ENCODE results near the gene VPS51.
"Not testable (repeated sequence)": the region's sequence is repeated elsewhere in the genome, so short reads cannot be mapped to it uniquely, and the experiment has no call there.

Gene VPS51

GRCh38 chr11:65134952-65135632, 39.1 kb downstream of the VPS51 start:
- DNase-seq (ENCODE audit: low read depth): peak; percentile 65

GRCh38 chr11:65135633-65136145, 39.7 kb downstream of the VPS51 start:
- no peak for DNase-seq (ENCODE audit: low read depth)

GRCh38 chr11:65136515-65137096, 40.6 kb downstream of the VPS51 start:
- DNase-seq (ENCODE audit: low read depth): no peak

GRCh38 chr11:65141896-65142494, 46.0 kb downstream of the VPS51 start:
- DNase-seq (ENCODE audit: low read depth): no peak

GRCh38 chr11:65147352-65148075, 51.5 kb downstream of the VPS51 start:
- no peak for DNase-seq (ENCODE audit: low read depth)

GRCh38 chr11:65148657-65149056, 52.6 kb downstream of the VPS51 start:
- no peak for DNase-seq (ENCODE audit: low read depth)

GRCh38 chr11:65150131-65150508, 54.1 kb downstream of the VPS51 start:
- not testable (repeated sequence) for DNase-seq (ENCODE audit: low read depth)

GRCh38 chr11:65150509-65151299, 54.7 kb downstream of the VPS51 start:
- DNase-seq (ENCODE audit: low read depth): peak; percentile 40

- no peak for DNase-seq (ENCODE audit: low read depth)
Measured at GRCh38 chr11:65151331-65151899, 55.4 kb downstream of the VPS51 start.

- DNase-seq (ENCODE audit: low read depth): no peak
Measured at GRCh38 chr11:65152122-65152521, 56.1 kb downstream of the VPS51 start.

- no peak for DNase-seq (ENCODE audit: low read depth)
Measured at GRCh38 chr11:65156256-65156655, 60.2 kb downstream of the VPS51 start.

- DNase-seq (ENCODE audit: low read depth): no peak
Measured at GRCh38 chr11:65156926-65157325, 60.9 kb downstream of the VPS51 start.

GRCh38 chr11:65157336-65157735, 61.3 kb downstream of the VPS51 start:
- no peak for DNase-seq (ENCODE audit: low read depth)

GRCh38 chr11:65159012-65159411, 63.0 kb downstream of the VPS51 start:
- no peak for DNase-seq (ENCODE audit: low read depth)

- DNase-seq (ENCODE audit: low read depth): no peak
Measured at GRCh38 chr11:65160643-65161042, 64.6 kb downstream of the VPS51 start.
